Fibroblast of the aortic adventitia (primary cell): ENCODE results near the gene OR4K13. TPM values are rescaled to one million over a fixed set of nuclear protein-coding genes. Genes with fewer than 3 reads are reported as not detected.

ENCODE experiments used
- DNase-seq: peaks from one replicate; pipeline ENCODE4 v3.0.0-alpha.2; 2010; ENCODE audit warnings: low read depth
- H3K4me3 ChIP-seq: 2 replicates; pipeline ENCODE4 v1.5.1; 2011; ENCODE audit warnings: low read depth, mild to moderate bottlenecking, control low read depth, low read length, moderate library complexity
- total RNA-seq: library from RNA; depleted of rRNA; stranded (reverse); fragments of >200 nt; gene quantifications from 2 replicates; pipeline ENCODE4 v1.2.3, GENCODE V29; 2012; ENCODE audit warnings: low replicate concordance
- TF ChIP-seq, protein P1 (sequence below): IDR thresholded peaks from 2 replicates; pipeline ENCODE4 v1.5.1; 2011; ENCODE audit warnings: mild to moderate bottlenecking, low read length, control low read depth, inconsistent platforms; ENCODE audit not compliant: insufficient read depth

OR4K13 gene
- total RNA-seq, 1 donor, result not detected

DNA sequence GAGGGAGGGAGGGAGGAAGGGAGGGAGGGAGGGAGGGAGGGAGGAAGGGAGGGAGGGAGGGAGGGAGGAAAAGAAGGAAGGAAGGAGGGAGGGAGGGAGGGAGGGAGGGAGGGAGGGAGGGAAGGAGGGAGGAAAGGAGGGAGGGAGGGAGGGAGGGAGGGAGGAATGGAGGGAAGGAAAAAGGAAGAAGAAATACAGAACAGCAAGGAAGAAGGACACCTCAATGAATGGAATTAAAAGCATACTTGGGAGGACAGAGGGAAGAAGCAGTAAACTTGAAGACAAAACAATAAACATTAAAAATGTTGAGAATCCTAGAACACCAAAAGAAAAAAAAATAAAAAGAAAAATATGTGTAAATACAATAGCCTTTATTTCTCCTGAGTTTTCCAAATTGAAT lies 27.7 kb downstream of the OR4K13 start:
- TF ChIP-seq, protein P1, sequence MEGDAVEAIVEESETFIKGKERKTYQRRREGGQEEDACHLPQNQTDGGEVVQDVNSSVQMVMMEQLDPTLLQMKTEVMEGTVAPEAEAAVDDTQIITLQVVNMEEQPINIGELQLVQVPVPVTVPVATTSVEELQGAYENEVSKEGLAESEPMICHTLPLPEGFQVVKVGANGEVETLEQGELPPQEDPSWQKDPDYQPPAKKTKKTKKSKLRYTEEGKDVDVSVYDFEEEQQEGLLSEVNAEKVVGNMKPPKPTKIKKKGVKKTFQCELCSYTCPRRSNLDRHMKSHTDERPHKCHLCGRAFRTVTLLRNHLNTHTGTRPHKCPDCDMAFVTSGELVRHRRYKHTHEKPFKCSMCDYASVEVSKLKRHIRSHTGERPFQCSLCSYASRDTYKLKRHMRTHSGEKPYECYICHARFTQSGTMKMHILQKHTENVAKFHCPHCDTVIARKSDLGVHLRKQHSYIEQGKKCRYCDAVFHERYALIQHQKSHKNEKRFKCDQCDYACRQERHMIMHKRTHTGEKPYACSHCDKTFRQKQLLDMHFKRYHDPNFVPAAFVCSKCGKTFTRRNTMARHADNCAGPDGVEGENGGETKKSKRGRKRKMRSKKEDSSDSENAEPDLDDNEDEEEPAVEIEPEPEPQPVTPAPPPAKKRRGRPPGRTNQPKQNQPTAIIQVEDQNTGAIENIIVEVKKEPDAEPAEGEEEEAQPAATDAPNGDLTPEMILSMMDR, result no peak
- DNase-seq, result no peak
- no peak overlapping the region for H3K4me3 ChIP-seq

DNA sequence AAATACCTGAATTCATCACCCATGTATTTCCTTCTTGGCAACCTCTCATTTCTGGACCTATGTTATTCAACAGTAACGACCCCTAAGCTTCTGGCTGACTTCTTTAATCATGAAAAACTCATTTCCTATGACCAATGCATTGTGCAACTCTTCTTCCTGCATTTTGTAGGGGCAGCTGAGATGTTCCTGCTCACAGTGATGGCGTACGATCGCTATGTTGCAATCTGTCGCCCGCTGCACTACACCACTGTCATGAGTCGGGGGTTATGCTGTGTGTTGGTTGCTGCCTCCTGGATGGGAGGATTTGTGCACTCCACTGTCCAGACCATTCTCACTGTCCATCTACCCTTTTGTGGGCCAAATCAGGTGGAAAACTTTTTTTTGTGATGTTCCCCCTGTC lies 33.5 kb downstream of the OR4K13 start:
- no peak for DNase-seq
- TF ChIP-seq, protein P1, result no peak
- H3K4me3 ChIP-seq, result no peak overlapping the region

DNA sequence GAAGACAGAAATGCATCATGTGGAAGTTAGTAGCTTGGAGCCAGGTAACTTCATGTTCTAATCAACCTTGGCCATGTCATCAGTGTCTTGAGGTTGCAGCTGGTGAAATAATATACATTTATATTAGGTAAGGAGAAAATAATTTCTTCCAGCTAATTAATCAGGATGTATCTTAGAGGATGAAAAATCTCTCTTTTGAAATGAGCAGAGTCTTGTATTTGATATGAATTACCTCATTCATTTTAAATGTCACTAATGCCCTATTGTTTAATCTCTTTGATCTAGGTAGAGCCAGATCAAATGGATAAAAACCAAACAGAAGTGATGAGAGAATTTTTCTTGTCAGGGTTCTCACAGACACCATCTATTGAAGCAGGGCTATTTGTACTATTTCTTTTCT lies 34.0 kb downstream of the OR4K13 start, which contains the start of gene OR4Q2:
OR4Q2 (plus strand) TSS at position 301 of the 400 bp plus-strand sequence.
- TF ChIP-seq, protein P1, result no peak
- no peak within 1 kb of the TSS for H3K4me3 ChIP-seq
- no peak for DNase-seq

DNA sequence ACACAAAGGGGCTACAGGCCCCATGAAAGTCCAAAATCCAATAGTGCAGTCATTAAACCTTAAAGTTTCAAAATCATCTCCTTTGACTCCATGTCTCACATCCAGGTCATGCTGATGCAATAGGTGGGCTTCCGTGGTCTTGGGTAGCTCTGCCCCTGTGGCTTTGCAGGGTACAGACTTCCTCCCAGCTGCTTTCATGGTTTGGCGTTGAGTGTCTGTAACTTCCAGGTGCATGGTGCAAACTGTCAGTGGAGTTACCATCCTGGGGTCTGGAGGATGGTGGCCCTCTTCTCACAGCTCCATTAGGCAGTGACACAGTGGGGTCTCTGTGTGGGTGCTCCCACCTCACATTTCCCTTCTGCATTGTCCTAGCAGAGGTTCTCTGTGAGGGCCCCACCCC lies 42.4 kb downstream of the OR4K13 start:
- no peak overlapping the region for H3K4me3 ChIP-seq
- DNase-seq, result no peak
- TF ChIP-seq, protein P1, result no peak

Other genes with a start within 250 kb of the OR4K13 start
- 0.33 TPM in 1 of 2 replicates, not detected in the other for gene OR4N2, start 232.3 kb downstream of the OR4K13 start, total RNA-seq
- not detected in 2 replicates for gene OR4K2, start 160.9 kb downstream of the OR4K13 start, total RNA-seq
- gene OR4K5, start 115.4 kb downstream of the OR4K13 start, total RNA-seq, result not detected in 2 replicates
- not detected in 2 replicates for gene OR4K1, start 105.1 kb downstream of the OR4K13 start, total RNA-seq
- not detected in 2 replicates for gene OR4K15, start 60.4 kb downstream of the OR4K13 start, total RNA-seq
- gene OR4Q2, start 33.9 kb downstream of the OR4K13 start, total RNA-seq, result not detected in 2 replicates
- gene OR4K14, start 16.7 kb downstream of the OR4K13 start, total RNA-seq, result not detected in 2 replicates
- gene OR4L1, start 24.0 kb upstream of the OR4K13 start, total RNA-seq, result not detected in 2 replicates
- gene OR4K17, start 74.7 kb upstream of the OR4K13 start, total RNA-seq, result not detected in 2 replicates
- gene OR4N5, start 102.8 kb upstream of the OR4K13 start, total RNA-seq, result not detected in 2 replicates
- not detected in 2 replicates for gene OR11G2, start 154.9 kb upstream of the OR4K13 start, total RNA-seq
- gene OR11H6, start 187.7 kb upstream of the OR4K13 start, total RNA-seq, result not detected in 2 replicates
- gene OR11H7, start 192.9 kb upstream of the OR4K13 start, total RNA-seq, result not detected in 2 replicates
- gene OR11H4, start 203.2 kb upstream of the OR4K13 start, total RNA-seq, result not detected in 2 replicates